A673 (cell line): Measurements from ENCODE around the gene SDK1. TPM values are rescaled to one million over a fixed set of nuclear protein-coding genes. Genes with fewer than 3 reads are reported as not detected.

Source experiments
- BruUV-seq: library from RNA; stranded (reverse); fragments of 400-500 nt; replicated peaks from 2 replicates; lab custom pipeline; 2021; lab: Mats Ljungman, UMichigan
- CTCF ChIA-PET: fragments of 300-600 bp; sonication (Branson Sonifier 250); formaldehyde crosslinking; loops from one replicate; lab custom pipeline; 2022; ENCODE audit warnings: antibody characterized with exemption; lab: Charles Lee
- POLR2A ChIA-PET: fragments of 300-600 bp; sonication (Branson Sonifier 250); formaldehyde crosslinking; loops from one replicate; lab custom pipeline; 2022; ENCODE audit warnings: antibody characterized with exemption; ENCODE audit not compliant: low non-redundant PET; lab: Charles Lee
- DNase-seq: peaks from one replicate; pipeline ENCODE4 v3.0.0-alpha.2; 2015; ENCODE audit warnings: low spot score
- H3K27ac ChIP-seq: fragments of 200-600 bp; sonication (generic); 2 replicates; pipeline ENCODE4 v1.5.1; 2016; ENCODE audit warnings: mixed run types, low read depth, mild to moderate bottlenecking, mixed read lengths, antibody characterized with exemption, low read length; ENCODE audit not compliant: poor library complexity, severe bottlenecking
- H3K27me3 ChIP-seq: fragments of 200-600 bp; sonication (generic); replicated peaks from 2 replicates; pipeline ENCODE4 v1.6.1; 2017; ENCODE audit warnings: mixed run types, low read depth, mild to moderate bottlenecking, mixed read lengths, antibody characterized with exemption, low read length; ENCODE audit not compliant: insufficient read depth, poor library complexity
- H3K36me3 ChIP-seq: fragments of 200-600 bp; sonication (generic); 2 replicates; pipeline ENCODE4 v1.6.1; 2016; ENCODE audit warnings: mixed run types, mild to moderate bottlenecking, mixed read lengths, antibody characterized with exemption, low read length; ENCODE audit not compliant: insufficient read depth, poor library complexity, severe bottlenecking
- H3K4me1 ChIP-seq: fragments of 200-600 bp; sonication (generic); 2 replicates; pipeline ENCODE4 v1.6.1; 2017; ENCODE audit warnings: mixed run types, mild to moderate bottlenecking, mixed read lengths, antibody characterized with exemption, low read length; ENCODE audit not compliant: insufficient read depth, poor library complexity, severe bottlenecking
- H3K4me3 ChIP-seq: fragments of 200-600 bp; sonication (generic); 2 replicates; pipeline ENCODE4 v1.5.1; 2016; ENCODE audit warnings: low read depth, mixed run types, mild to moderate bottlenecking, mixed read lengths, low read length; ENCODE audit not compliant: poor library complexity, severe bottlenecking
- H3K9me3 ChIP-seq: fragments of 200-600 bp; sonication (generic); 2 replicates; pipeline ENCODE4 v1.6.1; 2016; ENCODE audit warnings: mixed run types, low read depth, mild to moderate bottlenecking, mixed read lengths, antibody characterized with exemption, low read length; ENCODE audit not compliant: poor library complexity, severe bottlenecking
- CTCF ChIP-seq: fragments of 300-800, 200-600 bp; sonication (generic); conservative IDR thresholded peaks from 2 replicates; pipeline ENCODE4 v1.5.1; 2017; ENCODE audit warnings: low read depth, mild to moderate bottlenecking, antibody characterized with exemption, low read length, moderate library complexity, mixed read lengths
- EZH2 ChIP-seq: fragments of 200-600 bp; sonication (generic); IDR thresholded peaks from 2 replicates; pipeline ENCODE4 v1.6.1; 2017; ENCODE audit warnings: borderline replicate concordance, low read depth, mild to moderate bottlenecking, mixed read lengths, antibody characterized with exemption, low read length; ENCODE audit not compliant: poor library complexity, severe bottlenecking
- intact Hi-C: fragments of 100-400 bp; cut with micrococcal nuclease; formaldehyde crosslinking; loops from one replicate; pipeline ENCODE4 v1.10.0; 2022; ENCODE audit not compliant: unreplicated experiment
- total RNA-seq: library from RNA; stranded (reverse); gene quantifications from 2 replicates; pipeline ENCODE4 v1.2.3, GENCODE V29; 2021

SDK1 gene
- total RNA-seq, 1 experiment from 2014 or later = 14.7 TPM

- no peaks in the 10 kb centered on the region for H3K4me1 ChIP-seq
- no peaks in the 10 kb centered on the region for H3K36me3 ChIP-seq
- no peaks in the 10 kb centered on the region for H3K9me3 ChIP-seq
- TF ChIP-seq CTCF = no peak
- no peak for TF ChIP-seq EZH2
- H3K4me3 ChIP-seq = no peak overlapping the region
- ChIA-PET POLR2A (no interaction called here), CTCF (no interaction called here)
- intact Hi-C loops = no loop called here
- no peaks in the 10 kb centered on the region for H3K27me3 ChIP-seq
- no peak overlapping the region for H3K27ac ChIP-seq
- no TSS peak for BruUV-seq
- DNase-seq = no peak
Observed at GRCh38 chr7:4057289-4057616, 756.2 kb downstream of the SDK1 start.

GRCh38 chr7:4058158-4058557 is 757.1 kb downstream of the SDK1 start:
- ChIA-PET POLR2A (no interaction called here), CTCF (no interaction called here)
- intact Hi-C loops = no loop called here
- H3K36me3 ChIP-seq = no peaks in the 10 kb centered on the region
- DNase-seq = no peak
- no peaks in the 10 kb centered on the region for H3K27me3 ChIP-seq
- no TSS peak for BruUV-seq
- no peak overlapping the region for H3K27ac ChIP-seq
- no peaks in the 10 kb centered on the region for H3K4me1 ChIP-seq
- H3K9me3 ChIP-seq = no peaks in the 10 kb centered on the region
- TF ChIP-seq CTCF = no peak
- TF ChIP-seq EZH2 = no peak
- no peak overlapping the region for H3K4me3 ChIP-seq

- Histone ChIP-seq H3K27me3 (no peaks in the 10 kb centered on the region), H3K4me3 (no peak overlapping the region), H3K4me1 (no peaks in the 10 kb centered on the region), H3K27ac (no peak overlapping the region), H3K36me3 (no peaks in the 10 kb centered on the region), H3K9me3 (no peaks in the 10 kb centered on the region)
- no TSS peak for BruUV-seq
- intact Hi-C loops = no loop called here
- CTCF ChIA-PET = interaction anchor here (0.7 kb wide), 2 partner anchors 35 to 249 kb away, joined by 3 to 6 read pairs; no protein-coding TSS in a partner anchor
- no peak for TF ChIP-seq EZH2
- TF ChIP-seq CTCF = no peak
- POLR2A ChIA-PET = interaction anchor here (0.6 kb wide), 1 partner anchor 22 kb away, joined by 3 read pairs; no protein-coding TSS in a partner anchor
- DNase-seq = peak; percentile 5
Observed at GRCh38 chr7:4065190-4065589, 764.1 kb downstream of the SDK1 start.
